Left lung (tissue), 10 donors: ENCODE measurements around the gene CD48. TPM values are rescaled to one million over a fixed set of nuclear protein-coding genes. Genes with fewer than 3 reads are reported as not detected.

ENCODE experiments used
- ATAC-seq: fragments of 200-7000 bp; cut with Tn5 transposase; one replicate; pipeline ENCODE4 v1.9.1; 2020; ENCODE audit warnings: moderate library complexity
- DNase-seq, 4 donors: peaks; one replicate each; pipeline ENCODE4 v3.0.0-alpha.2; 2013 to 2020
- H3K27ac ChIP-seq, 2 donors: fragments of 200-600 bp; sonication (generic) in 1 of 2; one replicate each; pipeline versions ENCODE4 v1.5.0 to v1.8.0; 2020 to 2021
- H3K27me3 ChIP-seq, 2 donors: fragments of 200-600 bp; sonication (generic) in 1 of 2; one replicate each; pipeline versions ENCODE4 v1.5.0 to v1.8.0; 2020 to 2021
- H3K36me3 ChIP-seq, 2 donors: fragments of 200-600 bp; sonication (generic) in 1 of 2; one replicate each; pipeline versions ENCODE4 v1.5.0 to v1.8.0; 2020 to 2021
- H3K4me1 ChIP-seq, 2 donors: fragments of 200-600 bp; one replicate each; pipeline ENCODE4 v1.8.0; 2021
- H3K4me3 ChIP-seq, 2 donors: fragments of 200-600 bp; sonication (generic) in 1 of 2; one replicate each; pipeline versions ENCODE4 v1.5.0 to v1.8.0; 2020 to 2021; ENCODE audit warnings: mild to moderate bottlenecking in 1 of 2
- H3K9me3 ChIP-seq, 2 donors: fragments of 200-600 bp; sonication (generic) in 1 of 2; one replicate each; pipeline versions ENCODE4 v1.5.0 to v1.8.0; 2020 to 2021
- intact Hi-C, 2 donors: fragments of 100-400 bp; cut with DNase I; formaldehyde crosslinking; loops; one replicate each; pipeline versions ENCODE4 v1.11.2 to v1.14.2; 2022
- polyA plus RNA-seq, 6 donors: library from polyadenylated mRNA; unstranded; fragments of 120-200 nt; gene quantifications; one replicate each; pipeline ENCODE4 v1.2.1, GENCODE V29; 2013; ENCODE audit not compliant: insufficient read length in 6 of 6
- total RNA-seq, 2 donors: library from RNA; stranded (reverse); fragmentation: NEBNext Ultra II Directional; extraction: Animal tissue kit (Norgen Biotek cat#: 25700); gene quantifications; one replicate each; pipeline ENCODE4 v1.2.1, GENCODE V29; 2021
- TF ChIP-seq, protein P1 (sequence below), 2 donors: fragments of 200-600 bp; sonication (generic) in 1 of 2; IDR thresholded peaks; one replicate each; pipeline versions ENCODE4 v1.5.0 to v1.8.0; 2021; ENCODE audit warnings: antibody characterized with exemption in 2 of 2
- donor health status: DM: no; HTN: yes; CAD: no.
- donor health status: DM: no; HTN: no; CAD: no.

CD48 gene
- total and polyA plus RNA-seq, 8 donors: 5.8 to 35.5 (median 7.5) TPM

DNA sequence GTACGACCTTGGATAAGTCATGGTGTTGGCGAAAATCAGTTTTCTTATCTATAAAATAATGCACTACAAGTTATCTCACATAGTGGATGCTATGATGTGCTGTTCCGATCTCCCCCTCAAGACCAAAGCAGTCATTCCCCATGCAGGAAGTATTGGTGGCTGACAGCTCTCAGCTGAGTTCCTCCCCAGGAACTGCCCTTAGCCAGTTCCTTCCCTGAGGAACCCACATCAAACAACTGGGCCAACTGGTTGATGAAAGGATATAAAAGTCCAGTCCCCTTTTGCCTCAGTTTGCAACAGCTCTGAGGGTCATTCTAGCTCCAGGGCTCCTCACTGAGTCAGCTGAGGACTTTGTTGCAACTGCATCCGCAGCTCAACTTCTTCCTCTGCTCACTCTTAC is 48.7 kb downstream of the CD48 start:
- ATAC-seq (peak; percentile 16), DNase-seq (no peak)
- no peaks in the 10 kb centered on the region for H3K9me3 ChIP-seq
- no peaks in the 10 kb centered on the region for H3K36me3 ChIP-seq
- intact Hi-C loops: no loop called here
- peaks cover 11 to 64% of the 10 kb centered on the region in 2 donors for H3K4me1 ChIP-seq
- no peak overlapping the region for H3K4me3 ChIP-seq
- no peaks in the 10 kb centered on the region for H3K27me3 ChIP-seq
- H3K27ac ChIP-seq: peak overlapping the region in 1 of 2 donors; percentile 94
- TF ChIP-seq, protein P1, sequence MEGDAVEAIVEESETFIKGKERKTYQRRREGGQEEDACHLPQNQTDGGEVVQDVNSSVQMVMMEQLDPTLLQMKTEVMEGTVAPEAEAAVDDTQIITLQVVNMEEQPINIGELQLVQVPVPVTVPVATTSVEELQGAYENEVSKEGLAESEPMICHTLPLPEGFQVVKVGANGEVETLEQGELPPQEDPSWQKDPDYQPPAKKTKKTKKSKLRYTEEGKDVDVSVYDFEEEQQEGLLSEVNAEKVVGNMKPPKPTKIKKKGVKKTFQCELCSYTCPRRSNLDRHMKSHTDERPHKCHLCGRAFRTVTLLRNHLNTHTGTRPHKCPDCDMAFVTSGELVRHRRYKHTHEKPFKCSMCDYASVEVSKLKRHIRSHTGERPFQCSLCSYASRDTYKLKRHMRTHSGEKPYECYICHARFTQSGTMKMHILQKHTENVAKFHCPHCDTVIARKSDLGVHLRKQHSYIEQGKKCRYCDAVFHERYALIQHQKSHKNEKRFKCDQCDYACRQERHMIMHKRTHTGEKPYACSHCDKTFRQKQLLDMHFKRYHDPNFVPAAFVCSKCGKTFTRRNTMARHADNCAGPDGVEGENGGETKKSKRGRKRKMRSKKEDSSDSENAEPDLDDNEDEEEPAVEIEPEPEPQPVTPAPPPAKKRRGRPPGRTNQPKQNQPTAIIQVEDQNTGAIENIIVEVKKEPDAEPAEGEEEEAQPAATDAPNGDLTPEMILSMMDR (IDR thresholded peaks at IDR 0.05): no peak

DNA sequence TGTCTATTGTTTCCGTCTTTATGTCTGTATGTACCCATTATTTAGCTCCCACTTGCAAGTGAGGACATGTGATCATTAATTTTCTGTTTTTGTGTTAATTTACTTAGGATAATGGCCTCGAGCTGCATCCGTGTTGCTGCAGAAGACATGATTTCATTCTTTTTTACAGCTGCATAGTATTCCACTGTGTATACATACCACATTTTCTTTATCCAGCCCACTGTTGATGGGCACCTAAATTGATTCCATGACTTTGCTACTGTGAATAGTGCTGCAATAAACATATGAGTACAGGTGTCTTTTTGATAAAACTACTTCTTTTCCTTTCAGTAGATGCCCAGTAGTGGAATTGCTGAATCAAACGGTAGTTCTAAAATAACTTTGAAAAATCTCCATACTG is 52.1 kb downstream of the CD48 start:
- ATAC-seq (no peak), DNase-seq (no peak)
- intact Hi-C loops: no loop called here
- Histone ChIP-seq H3K27me3 (no peaks in the 10 kb centered on the region), H3K36me3 (no peaks in the 10 kb centered on the region), H3K9me3 (no peaks in the 10 kb centered on the region), H3K4me1 (peaks cover 0 to 42% of the 10 kb centered on the region in 2 donors), H3K27ac (no peak overlapping the region), H3K4me3 (no peak overlapping the region)
- TF ChIP-seq, protein P1 (IDR thresholded peaks at IDR 0.05): no peak

DNA sequence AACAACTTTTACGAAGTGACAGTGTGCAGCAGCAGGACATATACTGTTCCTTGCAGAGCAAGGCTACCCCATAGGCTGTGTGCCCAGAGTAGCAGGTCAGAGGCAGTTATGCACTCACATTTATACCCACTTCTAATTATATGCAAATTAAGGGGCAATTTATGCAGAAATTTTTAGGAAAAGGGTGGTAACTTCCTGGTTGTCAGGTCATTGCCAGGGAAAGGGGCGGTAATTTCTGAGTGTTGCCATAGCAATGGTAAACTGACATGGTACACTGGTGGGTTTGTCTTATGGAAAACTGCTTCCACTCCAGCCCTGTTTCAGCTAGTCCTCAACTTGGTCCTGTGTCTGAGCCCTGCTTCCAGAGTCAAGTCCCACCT is 52.8 kb downstream of the CD48 start:
- no peaks in the 10 kb centered on the region for H3K36me3 ChIP-seq
- DNase-seq: no peak
- peaks cover 0 to 35% of the 10 kb centered on the region in 2 donors for H3K4me1 ChIP-seq
- H3K27me3 ChIP-seq: no peaks in the 10 kb centered on the region
- intact Hi-C loops: no loop called here
- no peak for ATAC-seq
- H3K27ac ChIP-seq: no peak overlapping the region
- H3K9me3 ChIP-seq: no peaks in the 10 kb centered on the region
- H3K4me3 ChIP-seq: no peak overlapping the region
- TF ChIP-seq, protein P1 (IDR thresholded peaks at IDR 0.05): no peak

DNA sequence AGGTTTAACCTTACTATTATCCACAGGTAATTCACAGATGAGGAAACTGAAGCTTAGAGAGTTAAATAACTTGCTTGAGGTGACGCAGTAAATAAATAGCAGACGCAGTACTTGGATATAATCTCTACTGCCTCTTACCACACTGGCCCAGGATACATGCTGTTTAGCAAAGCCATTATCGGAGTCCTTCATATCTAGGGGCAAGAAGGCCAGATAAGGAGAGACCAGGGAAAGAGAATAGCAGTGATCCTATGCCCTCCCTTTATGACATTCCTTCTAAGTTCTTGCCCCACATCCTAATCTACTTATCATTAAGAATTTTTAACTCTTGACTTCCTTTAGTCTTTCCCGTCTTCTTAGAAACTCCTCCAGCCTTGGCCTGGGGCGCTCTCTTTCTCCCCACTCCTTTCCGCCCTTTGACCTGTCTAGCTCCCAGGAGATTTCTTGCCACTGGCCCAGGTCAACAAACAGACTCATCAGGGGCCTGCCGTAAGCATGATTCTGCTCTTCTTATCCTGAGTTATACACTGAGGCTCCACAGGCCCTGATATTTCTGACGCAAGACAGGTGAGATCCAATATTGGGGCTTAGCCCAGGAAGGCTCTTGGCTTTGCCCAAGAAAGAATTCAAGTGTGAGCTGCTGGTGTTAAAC is 53.3 kb downstream of the CD48 start:
- intact Hi-C loops: no loop called here
- no peak overlapping the region for H3K4me3 ChIP-seq
- H3K27ac ChIP-seq: no peak overlapping the region
- peak; percentile 45 for ATAC-seq
- TF ChIP-seq, protein P1 (IDR thresholded peaks at IDR 0.05): no peak
- H3K9me3 ChIP-seq: no peaks in the 10 kb centered on the region
- H3K4me1 ChIP-seq: peaks cover 0 to 30% of the 10 kb centered on the region in 2 donors
- DNase-seq: no peak
- H3K36me3 ChIP-seq: no peaks in the 10 kb centered on the region
- no peaks in the 10 kb centered on the region for H3K27me3 ChIP-seq

DNA sequence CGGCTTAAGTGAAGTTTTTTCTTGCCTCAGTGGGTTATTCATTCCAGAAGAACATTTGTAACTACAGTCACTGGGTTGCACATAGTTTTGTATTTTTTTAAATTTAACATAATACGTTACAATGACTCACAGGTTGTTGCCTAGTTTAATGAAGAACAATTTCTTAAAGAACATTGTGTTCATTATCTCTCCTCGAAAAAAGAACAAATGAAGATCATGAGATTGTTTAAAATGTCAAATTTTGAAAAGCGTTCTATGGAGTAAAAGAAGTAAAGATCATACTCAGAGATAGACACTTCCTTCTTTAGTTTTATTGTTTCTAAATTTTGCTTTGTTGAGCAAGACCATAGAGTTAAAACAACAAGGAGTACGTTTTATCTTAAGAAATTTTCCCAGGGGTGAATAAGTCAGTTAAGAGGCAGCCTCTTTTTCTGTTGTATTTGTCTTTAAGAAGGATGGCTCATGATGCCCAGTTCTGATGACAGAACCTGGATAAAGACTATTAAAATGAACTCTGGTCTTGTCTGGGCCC is 54.3 kb downstream of the CD48 start:
- H3K4me3 ChIP-seq: no peak overlapping the region
- ATAC-seq (no peak), DNase-seq (no peak)
- H3K27me3 ChIP-seq: no peaks in the 10 kb centered on the region
- H3K4me1 ChIP-seq: peaks cover 0 to 23% of the 10 kb centered on the region in 2 donors
- intact Hi-C loops: no loop called here
- H3K36me3 ChIP-seq: no peaks in the 10 kb centered on the region
- H3K9me3 ChIP-seq: no peaks in the 10 kb centered on the region
- peak overlapping the region in 1 of 2 donors; percentile 35 for H3K27ac ChIP-seq
- TF ChIP-seq, protein P1 (IDR thresholded peaks at IDR 0.05): no peak
